Inflammatory macrophage (primary cell): Measurements from ENCODE around the gene PPP1R14C.

Experiments
- DNase-seq, 2 donors: peaks; one replicate each; pipeline ENCODE4 v3.0.0-alpha.2; 2020 to 2022

Gene PPP1R14C

GRCh38 chr6:150252714-150253444 is 110.0 kb downstream of the PPP1R14C start:
- DNase-seq, result no peak

- no peak for DNase-seq
Observed at GRCh38 chr6:150253489-150253888, 110.6 kb downstream of the PPP1R14C start.

GRCh38 chr6:150254770-150255169 is 111.9 kb downstream of the PPP1R14C start:
- no peak for DNase-seq

- no peak for DNase-seq
Observed at GRCh38 chr6:150255840-150256239, 113.0 kb downstream of the PPP1R14C start.

- peak; percentile 22 to 35 for DNase-seq
Observed at GRCh38 chr6:150256618-150257272, 113.9 kb downstream of the PPP1R14C start.

DNA sequence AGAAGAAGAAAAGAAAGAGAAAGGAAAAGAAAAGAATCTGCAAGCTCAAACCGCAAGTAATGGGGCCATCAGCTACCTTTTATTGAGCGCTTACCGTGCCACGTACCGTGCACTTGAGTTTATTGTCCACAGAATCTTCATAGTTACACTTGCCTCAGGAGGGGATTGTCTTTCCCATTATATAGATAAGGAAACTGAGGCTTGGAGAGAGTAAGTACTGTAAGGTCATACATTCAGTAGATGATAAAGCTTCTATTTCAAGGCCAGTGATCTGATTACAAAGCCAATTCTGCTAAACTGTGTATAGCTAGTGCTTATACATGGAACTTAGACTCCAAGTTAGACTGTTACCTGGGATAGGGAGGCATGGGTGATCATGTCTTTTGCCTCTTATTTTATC is 115.5 kb downstream of the PPP1R14C start:
- DNase-seq, result no peak

DNA sequence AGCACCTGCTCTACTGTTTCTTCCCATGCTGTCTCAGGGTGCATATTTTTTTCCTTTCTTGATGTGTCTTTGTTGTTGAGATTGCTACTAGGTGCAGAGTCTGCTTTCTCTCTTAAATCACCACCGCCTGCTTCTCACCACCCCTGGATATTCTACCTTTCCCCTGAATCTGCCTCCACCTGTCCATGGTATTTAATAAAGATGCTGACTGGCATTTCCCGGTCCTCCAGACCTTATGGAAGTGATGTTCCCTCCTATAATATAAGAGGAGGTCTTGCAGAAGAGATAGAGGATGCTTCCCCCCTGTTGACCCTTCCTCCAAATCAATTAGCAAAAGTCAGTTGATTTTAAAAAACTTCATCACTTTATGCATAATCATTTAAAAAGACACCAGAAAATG is 118.1 kb downstream of the PPP1R14C start:
- DNase-seq, result no peak

DNA sequence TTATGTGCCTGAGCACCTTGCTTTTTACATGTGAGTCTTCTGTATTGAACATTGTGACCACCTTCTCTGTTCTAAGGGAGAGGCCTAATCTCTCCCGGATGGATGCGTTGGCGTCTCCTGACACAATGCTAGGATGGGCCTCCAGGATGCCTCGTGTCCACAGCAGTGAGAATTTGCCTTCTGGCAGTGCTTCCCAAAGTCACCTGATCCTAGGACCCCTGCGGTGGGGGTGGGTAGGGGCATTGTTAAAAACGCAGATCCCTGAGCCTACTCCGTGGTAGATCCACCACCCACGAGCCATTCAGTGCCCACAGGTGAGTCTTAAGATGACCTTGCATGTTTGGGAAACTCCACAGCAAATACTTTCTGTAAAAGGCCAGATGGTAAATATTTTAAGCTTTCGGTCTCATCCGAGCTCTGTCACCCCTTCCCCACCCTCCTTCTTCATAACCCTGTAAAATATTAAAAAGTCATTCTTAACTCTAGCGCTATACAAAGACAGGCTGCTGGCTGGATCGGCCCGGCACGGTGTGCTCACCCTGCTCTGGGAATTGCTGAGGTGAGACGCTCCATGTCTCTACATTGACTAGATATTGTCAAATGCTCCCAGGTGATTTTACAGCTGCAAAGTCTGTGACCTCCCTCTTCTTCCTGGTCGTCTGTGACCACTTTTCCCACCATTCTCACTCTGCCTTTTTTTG is 119.3 kb downstream of the PPP1R14C start:
- no peak for DNase-seq

DNA sequence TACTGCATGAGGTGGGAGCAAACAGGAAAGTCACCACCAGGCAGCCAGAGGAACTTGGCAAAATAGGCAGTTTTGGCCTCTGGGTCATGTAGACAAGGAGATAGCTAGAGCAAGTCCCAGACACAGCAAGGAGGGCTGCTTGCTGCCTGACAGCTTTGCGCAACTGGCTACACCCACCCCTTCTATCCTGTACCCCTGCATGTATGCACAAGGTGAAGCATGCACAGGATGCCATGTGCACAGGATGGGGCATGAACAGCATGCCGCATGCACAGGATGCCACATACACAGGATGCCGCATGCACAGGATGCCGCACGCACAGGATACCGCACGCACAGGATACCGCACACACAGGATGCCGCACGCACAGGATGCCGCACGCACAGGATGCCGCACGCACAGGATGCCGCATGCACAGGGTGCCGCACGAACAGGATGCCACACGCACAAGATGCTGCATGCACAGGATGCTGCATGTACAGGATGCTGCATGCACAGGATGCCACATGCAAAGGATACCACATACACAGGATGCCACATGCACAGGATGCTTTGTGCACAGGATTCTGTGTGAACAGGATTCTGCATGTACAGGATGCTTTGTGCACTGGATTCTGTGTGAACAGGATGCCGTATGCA is 121.0 kb downstream of the PPP1R14C start:
- no peak for DNase-seq

DNA sequence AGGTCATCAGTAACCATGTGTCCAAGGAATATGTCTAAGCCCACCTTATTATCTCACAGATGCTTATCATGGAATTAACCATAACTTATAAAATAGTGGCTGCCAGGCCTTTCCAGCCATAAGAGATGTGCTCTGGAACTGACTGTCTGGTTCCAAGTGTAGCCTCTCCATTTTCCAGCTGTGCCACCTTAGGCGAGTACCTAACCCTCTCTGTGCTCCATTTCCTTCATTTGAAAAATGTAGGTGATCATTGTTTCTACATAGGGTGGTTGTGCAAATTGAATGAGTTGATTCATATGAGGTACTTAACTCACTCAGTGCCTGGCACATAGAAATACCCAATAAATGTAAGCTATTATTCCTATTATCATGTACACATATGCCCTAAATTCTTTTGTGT is 123.5 kb downstream of the PPP1R14C start:
- no peak for DNase-seq

GRCh38 chr6:150266963-150267685 is 124.3 kb downstream of the PPP1R14C start:
- DNase-seq, result no peak

DNA sequence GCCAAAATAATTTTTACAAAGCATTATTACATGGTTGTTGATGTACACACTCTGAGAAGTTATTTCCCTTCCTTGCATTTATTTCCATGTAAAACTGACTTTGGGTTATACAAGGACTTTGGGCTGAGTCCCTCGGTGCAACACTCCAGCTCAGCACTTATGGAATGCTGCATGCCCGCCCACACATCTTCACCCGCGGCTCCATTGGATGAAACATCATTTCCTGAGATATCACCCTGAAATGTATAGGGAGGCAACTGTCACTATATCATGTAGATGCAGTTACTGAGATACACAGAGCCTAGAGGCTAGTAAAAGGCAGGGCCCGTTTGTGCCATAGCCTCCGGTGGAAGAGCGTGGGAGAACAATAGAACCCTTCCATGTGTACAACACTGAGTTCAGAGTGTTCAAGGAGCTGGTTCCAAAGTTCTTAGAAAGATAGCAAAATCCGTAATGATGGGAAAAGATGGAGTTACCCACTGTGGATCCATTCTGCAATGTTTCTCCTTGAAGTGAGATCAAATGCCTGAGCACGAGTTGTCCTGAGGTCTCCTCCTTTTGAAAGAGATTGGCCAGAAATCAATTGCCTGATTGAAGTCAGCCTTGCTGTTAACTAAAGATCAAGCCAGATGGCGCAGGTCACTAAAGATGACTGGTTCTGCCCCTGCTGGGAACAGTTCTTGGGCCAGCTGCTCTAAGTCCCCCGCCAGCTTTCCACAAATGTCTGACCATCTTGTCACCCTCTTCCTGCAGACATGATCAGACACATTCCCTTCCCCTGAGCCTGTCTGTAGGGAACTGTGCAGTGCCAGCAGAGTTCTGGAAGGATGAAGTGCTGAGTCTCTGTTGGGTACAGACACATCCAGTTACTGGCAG is 125.1 kb downstream of the PPP1R14C start:
- no peak for DNase-seq

- DNase-seq, result no peak
Observed at GRCh38 chr6:150269130-150269856, 126.4 kb downstream of the PPP1R14C start.

GRCh38 chr6:150269857-150270223 is 127.0 kb downstream of the PPP1R14C start:
- DNase-seq, result peak in 1 of 2 donors; percentile 6

DNA sequence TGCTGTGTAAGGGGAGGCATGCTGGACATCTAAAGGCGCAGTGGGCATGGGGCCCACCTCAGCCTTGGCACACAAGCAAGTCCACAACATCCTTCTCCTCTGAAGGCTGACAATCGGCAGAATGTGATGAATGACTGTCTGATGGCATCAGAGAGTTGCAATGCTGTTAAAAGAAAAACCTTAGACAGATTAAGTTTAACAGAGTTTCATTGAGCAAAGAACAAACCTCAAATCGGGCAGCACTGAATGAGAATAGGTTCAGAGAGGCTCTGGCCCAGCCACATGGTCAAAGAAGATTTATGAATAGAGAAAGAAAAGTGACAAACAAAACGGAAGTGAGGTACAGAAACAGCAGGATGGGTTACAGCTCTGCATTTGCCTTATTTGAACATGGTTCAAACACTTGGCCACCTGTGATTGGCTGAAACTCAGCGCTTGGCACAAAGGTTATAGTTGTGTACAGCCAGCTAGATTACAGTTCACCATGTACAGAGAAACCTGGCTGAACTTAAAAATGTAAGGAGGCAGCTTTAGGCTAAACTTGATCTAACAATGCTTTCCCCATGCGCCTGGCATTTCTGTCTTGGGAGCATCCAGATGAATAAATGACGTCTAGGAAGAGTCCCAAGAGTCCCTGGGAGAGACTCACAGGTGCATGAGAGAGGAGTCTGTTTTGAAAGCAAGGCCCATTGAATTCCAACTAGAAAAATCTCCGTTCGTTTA is 127.6 kb downstream of the PPP1R14C start:
- no peak for DNase-seq

DNA sequence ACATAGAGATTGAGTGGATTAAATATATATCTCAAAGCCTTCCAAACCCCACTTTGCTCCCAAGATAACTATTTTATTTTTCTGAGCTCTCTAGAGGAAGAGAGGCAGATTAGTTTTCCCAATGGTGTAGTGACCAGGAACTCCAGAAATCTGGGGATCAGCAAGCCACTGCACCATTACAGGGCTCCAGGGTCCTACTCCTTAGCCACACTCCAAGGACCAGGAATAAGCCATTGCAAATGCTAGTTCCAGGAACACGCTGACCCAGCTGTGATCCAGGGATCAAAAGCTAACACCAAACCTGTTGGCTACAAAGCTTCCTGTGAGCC is 128.3 kb downstream of the PPP1R14C start:
- DNase-seq, result no peak

DNA sequence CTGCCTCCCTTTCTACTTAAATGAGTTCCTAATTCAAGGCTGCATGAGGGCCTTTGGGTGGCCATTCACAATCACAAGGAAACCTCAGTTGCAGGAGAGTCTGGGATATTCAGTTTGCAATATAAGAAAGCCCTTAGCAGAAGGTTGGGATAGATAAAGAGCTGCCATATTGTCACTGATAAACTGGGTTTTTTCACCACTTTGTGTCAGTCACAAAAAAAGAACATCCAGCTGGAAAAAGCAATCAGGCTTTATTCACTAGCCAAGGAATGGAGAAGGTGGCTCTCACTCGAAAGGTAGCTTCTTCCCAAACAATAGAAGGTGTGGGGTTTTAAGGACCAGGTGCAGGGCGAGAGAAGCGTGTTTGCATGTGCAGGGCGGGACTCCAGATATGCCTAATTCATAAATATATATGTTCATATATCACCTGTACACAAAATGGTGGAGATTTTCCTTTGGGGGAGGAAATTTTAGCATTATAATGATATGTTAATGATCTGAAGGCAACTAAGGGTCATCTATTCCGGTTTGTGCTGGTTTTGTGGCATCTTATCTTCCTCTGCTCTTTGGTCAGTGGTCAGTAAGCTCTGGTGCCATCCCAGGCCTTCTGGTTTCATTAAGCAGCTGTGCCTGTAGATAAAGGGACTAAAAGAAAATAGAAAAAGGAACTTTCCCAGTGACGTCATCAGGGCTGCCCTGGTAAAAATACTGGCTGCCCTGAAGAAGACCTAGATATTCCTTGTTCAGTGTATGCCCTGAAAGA is 128.8 kb downstream of the PPP1R14C start:
- no peak for DNase-seq

DNA sequence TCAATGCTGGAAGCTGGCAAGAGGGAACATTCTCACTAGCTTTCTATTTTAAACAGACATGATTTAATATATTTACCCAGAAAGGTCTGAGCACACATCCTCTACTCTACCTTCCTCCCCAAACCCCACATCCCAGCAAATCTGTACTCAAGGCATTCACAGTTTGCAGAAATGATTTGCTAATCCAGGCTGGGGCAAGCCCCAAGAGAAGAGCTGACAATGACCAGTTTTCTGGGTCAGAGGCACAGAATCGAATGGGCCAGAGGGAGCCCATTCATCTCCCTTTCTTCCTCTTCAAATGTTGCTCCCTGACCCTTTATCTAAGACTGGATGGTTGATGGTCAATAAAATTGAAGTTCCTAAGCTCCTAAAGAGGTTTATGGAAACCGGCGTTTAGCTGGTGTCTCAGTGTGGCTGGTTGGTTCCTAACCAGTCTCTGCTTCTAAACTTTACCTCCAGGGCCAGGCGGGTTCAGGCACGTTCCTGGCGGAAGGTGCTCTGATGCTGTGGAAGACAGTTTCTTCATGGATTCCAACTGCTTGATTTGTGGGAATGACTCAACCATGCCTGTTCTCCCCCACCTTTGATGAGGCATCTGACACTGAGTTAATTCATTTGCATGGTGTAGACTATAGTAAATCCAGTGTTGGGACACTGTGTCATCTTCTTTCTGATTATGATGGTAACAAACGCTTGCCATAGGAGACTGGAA is 129.6 kb downstream of the PPP1R14C start:
- DNase-seq, result no peak

DNA sequence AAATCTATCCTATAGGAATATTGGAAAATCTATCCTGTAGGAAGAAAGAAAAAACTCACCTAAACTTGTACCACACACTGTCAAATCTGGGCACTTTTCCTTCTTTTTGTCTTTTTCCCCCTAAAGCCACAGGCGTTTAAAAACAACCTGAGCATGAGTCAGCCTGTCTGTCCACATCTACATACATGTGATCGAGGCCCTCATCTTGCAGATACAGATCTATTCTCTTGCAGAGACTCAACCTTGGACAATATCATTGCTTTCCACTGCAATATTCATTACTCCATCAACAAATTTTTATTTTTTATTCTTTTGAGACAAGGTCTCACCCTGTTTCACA is 130.1 kb downstream of the PPP1R14C start:
- DNase-seq, result no peak
